ENCODE measurements around the gene ATP10B.

Gene ATP10B

GRCh38 chr5:160800375-160801275 lies 51.4 kb downstream of the ATP10B start:
- H2BK12ac ChIP-seq (ENCODE audit: low read length): no peak overlapping the region
- no peak overlapping the region for H4K91ac ChIP-seq (ENCODE audit: low read depth, low read length, poor library complexity)
- no peak overlapping the region for H2AFZ ChIP-seq (ENCODE audit: low read length)
- H2BK5ac ChIP-seq (ENCODE audit: low read length): no peak overlapping the region
- H3K27me3 ChIP-seq (ENCODE audit: control insufficient read depth in 3 of 3, insufficient read depth in 3 of 3, low read depth in 1 of 3, low read length in 3 of 3): no peaks in the 10 kb centered on the region
- H3K9ac ChIP-seq (ENCODE audit: low read depth, low read length, poor library complexity): no peak overlapping the region
- H3K79me1 ChIP-seq (ENCODE audit: low read depth, low read length): no peaks in the 10 kb centered on the region
- H2BK120ac ChIP-seq (ENCODE audit: low read depth, low read length): no peak overlapping the region
- no peaks in the 10 kb centered on the region for H3K36me3 ChIP-seq (replicated peaks in 1 of 2; ENCODE audit: control insufficient read depth in 2 of 2, insufficient read depth in 2 of 2, low read length in 2 of 2)
- no peak overlapping the region for H4K8ac ChIP-seq (ENCODE audit: low read depth, low read length)
- no peak for DNase-seq (ENCODE audit: low spot score)
- no peak overlapping the region for H2AK5ac ChIP-seq (ENCODE audit: low read depth, low read length)
- no peak overlapping the region for H2BK15ac ChIP-seq (ENCODE audit: low read length)
- no CpG with 5 or more reads among the region's 4 CpGs for WGBS, 2 donors (ENCODE audit: extremely low coverage in 2 of 2, insufficient read length in 2 of 2, insufficient replicate concordance in 1 of 2)
- H3K18ac ChIP-seq (ENCODE audit: low read length): no peak overlapping the region
- no peak overlapping the region for H3K4me3 ChIP-seq (ENCODE audit: low read length in 2 of 2)
- no peaks in the 10 kb centered on the region for H3K9me3 ChIP-seq (replicated peaks in 1 of 2; ENCODE audit: control insufficient read depth in 2 of 2, insufficient read depth in 1 of 2, low read depth in 1 of 2, low read length in 2 of 2)
- peak overlapping the region; percentile 53 for H3K27ac ChIP-seq (replicated peaks; ENCODE audit: low read length)
- no peak overlapping the region for H3K4ac ChIP-seq (ENCODE audit: low read length)
- H3K4me1 ChIP-seq (ENCODE audit: control insufficient read depth in 2 of 2, insufficient read depth in 1 of 2, low read depth in 1 of 2, low read length in 2 of 2): peaks cover 0 to 4% of the 10 kb centered on the region in 2 donors
- no peak overlapping the region for H3K4me2 ChIP-seq (ENCODE audit: insufficient read depth, low read length, poor library complexity, severe bottlenecking)
- no peak overlapping the region for H3K23ac ChIP-seq (ENCODE audit: low read depth, low read length, poor library complexity)
- no peak overlapping the region for H3K14ac ChIP-seq (ENCODE audit: low read length)

GRCh38 chr5:160799184-160799583 lies 52.8 kb downstream of the ATP10B start:
- no peak overlapping the region for H3K9ac ChIP-seq (ENCODE audit: low read depth, low read length, poor library complexity)
- H2BK15ac ChIP-seq (ENCODE audit: low read length): no peak overlapping the region
- H4K91ac ChIP-seq (ENCODE audit: low read depth, low read length, poor library complexity): no peak overlapping the region
- H4K8ac ChIP-seq (ENCODE audit: low read depth, low read length): no peak overlapping the region
- no peak overlapping the region for H3K4me2 ChIP-seq (ENCODE audit: insufficient read depth, low read length, poor library complexity, severe bottlenecking)
- H3K4ac ChIP-seq (ENCODE audit: low read length): no peak overlapping the region
- no peak overlapping the region for H2AFZ ChIP-seq (ENCODE audit: low read length)
- no peak overlapping the region for H3K27ac ChIP-seq (replicated peaks; ENCODE audit: low read length)
- no peaks in the 10 kb centered on the region for H3K36me3 ChIP-seq (replicated peaks in 1 of 2; ENCODE audit: control insufficient read depth in 2 of 2, insufficient read depth in 2 of 2, low read length in 2 of 2)
- H3K27me3 ChIP-seq (ENCODE audit: control insufficient read depth in 3 of 3, insufficient read depth in 3 of 3, low read depth in 1 of 3, low read length in 3 of 3): no peaks in the 10 kb centered on the region
- H2BK5ac ChIP-seq (ENCODE audit: low read length): no peak overlapping the region
- no peak for DNase-seq (ENCODE audit: low spot score)
- no peaks in the 10 kb centered on the region for H3K9me3 ChIP-seq (replicated peaks in 1 of 2; ENCODE audit: control insufficient read depth in 2 of 2, insufficient read depth in 1 of 2, low read depth in 1 of 2, low read length in 2 of 2)
- H2AK5ac ChIP-seq (ENCODE audit: low read depth, low read length): no peak overlapping the region
- no peak overlapping the region for H2BK120ac ChIP-seq (ENCODE audit: low read depth, low read length)
- H3K4me3 ChIP-seq (ENCODE audit: low read length in 2 of 2): no peak overlapping the region
- WGBS, 2 donors (ENCODE audit: extremely low coverage in 2 of 2, insufficient read length in 2 of 2, insufficient replicate concordance in 1 of 2): no CpG with 5 or more reads among the region's 4 CpGs
- H3K14ac ChIP-seq (ENCODE audit: low read length): no peak overlapping the region
- peaks cover 0 to 4% of the 10 kb centered on the region in 2 donors for H3K4me1 ChIP-seq (ENCODE audit: control insufficient read depth in 2 of 2, insufficient read depth in 1 of 2, low read depth in 1 of 2, low read length in 2 of 2)
- no peak overlapping the region for H3K18ac ChIP-seq (ENCODE audit: low read length)
- H2BK12ac ChIP-seq (ENCODE audit: low read length): no peak overlapping the region
- H3K79me1 ChIP-seq (ENCODE audit: low read depth, low read length): no peaks in the 10 kb centered on the region
- H3K23ac ChIP-seq (ENCODE audit: low read depth, low read length, poor library complexity): no peak overlapping the region

GRCh38 chr5:160797020-160797419 lies 55.0 kb downstream of the ATP10B start:
- no peak overlapping the region for H2BK12ac ChIP-seq (ENCODE audit: low read length)
- no peak overlapping the region for H3K9ac ChIP-seq (ENCODE audit: low read depth, low read length, poor library complexity)
- H3K79me1 ChIP-seq (ENCODE audit: low read depth, low read length): no peaks in the 10 kb centered on the region
- H3K14ac ChIP-seq (ENCODE audit: low read length): no peak overlapping the region
- H3K36me3 ChIP-seq (replicated peaks in 1 of 2; ENCODE audit: control insufficient read depth in 2 of 2, insufficient read depth in 2 of 2, low read length in 2 of 2): no peaks in the 10 kb centered on the region
- H3K23ac ChIP-seq (ENCODE audit: low read depth, low read length, poor library complexity): peak overlapping the region; percentile 45
- no CpG with 5 or more reads among the region's 4 CpGs for WGBS, 2 donors (ENCODE audit: extremely low coverage in 2 of 2, insufficient read length in 2 of 2, insufficient replicate concordance in 1 of 2)
- no peak overlapping the region for H2BK5ac ChIP-seq (ENCODE audit: low read length)
- no peaks in the 10 kb centered on the region for H3K9me3 ChIP-seq (replicated peaks in 1 of 2; ENCODE audit: control insufficient read depth in 2 of 2, insufficient read depth in 1 of 2, low read depth in 1 of 2, low read length in 2 of 2)
- no peak overlapping the region for H3K4me3 ChIP-seq (ENCODE audit: low read length in 2 of 2)
- H4K8ac ChIP-seq (ENCODE audit: low read depth, low read length): no peak overlapping the region
- no peak for DNase-seq (ENCODE audit: low spot score)
- H3K4me1 ChIP-seq (ENCODE audit: control insufficient read depth in 2 of 2, insufficient read depth in 1 of 2, low read depth in 1 of 2, low read length in 2 of 2): peaks cover 0 to 4% of the 10 kb centered on the region in 2 donors
- no peak overlapping the region for H3K4me2 ChIP-seq (ENCODE audit: insufficient read depth, low read length, poor library complexity, severe bottlenecking)
- no peak overlapping the region for H2AFZ ChIP-seq (ENCODE audit: low read length)
- no peak overlapping the region for H3K4ac ChIP-seq (ENCODE audit: low read length)
- no peak overlapping the region for H4K91ac ChIP-seq (ENCODE audit: low read depth, low read length, poor library complexity)
- H3K27ac ChIP-seq (replicated peaks; ENCODE audit: low read length): no peak overlapping the region
- no peaks in the 10 kb centered on the region for H3K27me3 ChIP-seq (ENCODE audit: control insufficient read depth in 3 of 3, insufficient read depth in 3 of 3, low read depth in 1 of 3, low read length in 3 of 3)
- H3K18ac ChIP-seq (ENCODE audit: low read length): peak overlapping the region; percentile 55
- H2BK120ac ChIP-seq (ENCODE audit: low read depth, low read length): no peak overlapping the region
- no peak overlapping the region for H2BK15ac ChIP-seq (ENCODE audit: low read length)
- no peak overlapping the region for H2AK5ac ChIP-seq (ENCODE audit: low read depth, low read length)

- Histone ChIP-seq H3K23ac (ENCODE audit: low read depth, low read length, poor library complexity) (no peak overlapping the region), H3K9me3 (replicated peaks in 1 of 2; ENCODE audit: control insufficient read depth in 2 of 2, insufficient read depth in 1 of 2, low read depth in 1 of 2, low read length in 2 of 2) (no peaks in the 10 kb centered on the region), H3K9ac (ENCODE audit: low read depth, low read length, poor library complexity) (no peak overlapping the region), H2AK5ac (ENCODE audit: low read depth, low read length) (no peak overlapping the region), H4K91ac (ENCODE audit: low read depth, low read length, poor library complexity) (no peak overlapping the region), H2BK120ac (ENCODE audit: low read depth, low read length) (no peak overlapping the region), H3K4me1 (ENCODE audit: control insufficient read depth in 2 of 2, insufficient read depth in 1 of 2, low read depth in 1 of 2, low read length in 2 of 2) (no peaks in the 10 kb centered on the region), H3K4me3 (ENCODE audit: low read length in 2 of 2) (no peak overlapping the region), H2BK12ac (ENCODE audit: low read length) (no peak overlapping the region), H3K36me3 (replicated peaks in 1 of 2; ENCODE audit: control insufficient read depth in 2 of 2, insufficient read depth in 2 of 2, low read length in 2 of 2) (no peaks in the 10 kb centered on the region), H3K4me2 (ENCODE audit: insufficient read depth, low read length, poor library complexity, severe bottlenecking) (no peak overlapping the region), H2BK15ac (ENCODE audit: low read length) (no peak overlapping the region), H3K4ac (ENCODE audit: low read length) (no peak overlapping the region), H2BK5ac (ENCODE audit: low read length) (no peak overlapping the region), H2AFZ (ENCODE audit: low read length) (no peak overlapping the region), H3K14ac (ENCODE audit: low read length) (no peak overlapping the region), H3K18ac (ENCODE audit: low read length) (no peak overlapping the region), H4K8ac (ENCODE audit: low read depth, low read length) (no peak overlapping the region), H3K27ac (replicated peaks; ENCODE audit: low read length) (no peak overlapping the region), H3K79me1 (ENCODE audit: low read depth, low read length) (no peaks in the 10 kb centered on the region), H3K27me3 (ENCODE audit: control insufficient read depth in 3 of 3, insufficient read depth in 3 of 3, low read depth in 1 of 3, low read length in 3 of 3) (no peaks in the 10 kb centered on the region)
- no peak for DNase-seq (ENCODE audit: low spot score)
- no CpG with 5 or more reads among the region's 2 CpGs for WGBS, 2 donors (ENCODE audit: extremely low coverage in 2 of 2, insufficient read length in 2 of 2, insufficient replicate concordance in 1 of 2)
Measured at GRCh38 chr5:160793530-160793899, 58.5 kb downstream of the ATP10B start.
